Activated CD4-positive, alpha-beta T cell treated with anti-CD3 and anti-CD28 coated beads, Interleukin-2, amount 50 U/mL, for 24 hours (primary cell): ENCODE measurements around the gene SLC12A7.

Source experiments
- DNase-seq, 2 donors: peaks; one replicate each; pipeline ENCODE4 v3.0.0-alpha.2; 2020; ENCODE audit warnings: low read depth in 1 of 2, low spot score in 1 of 2

SLC12A7 gene

DNA sequence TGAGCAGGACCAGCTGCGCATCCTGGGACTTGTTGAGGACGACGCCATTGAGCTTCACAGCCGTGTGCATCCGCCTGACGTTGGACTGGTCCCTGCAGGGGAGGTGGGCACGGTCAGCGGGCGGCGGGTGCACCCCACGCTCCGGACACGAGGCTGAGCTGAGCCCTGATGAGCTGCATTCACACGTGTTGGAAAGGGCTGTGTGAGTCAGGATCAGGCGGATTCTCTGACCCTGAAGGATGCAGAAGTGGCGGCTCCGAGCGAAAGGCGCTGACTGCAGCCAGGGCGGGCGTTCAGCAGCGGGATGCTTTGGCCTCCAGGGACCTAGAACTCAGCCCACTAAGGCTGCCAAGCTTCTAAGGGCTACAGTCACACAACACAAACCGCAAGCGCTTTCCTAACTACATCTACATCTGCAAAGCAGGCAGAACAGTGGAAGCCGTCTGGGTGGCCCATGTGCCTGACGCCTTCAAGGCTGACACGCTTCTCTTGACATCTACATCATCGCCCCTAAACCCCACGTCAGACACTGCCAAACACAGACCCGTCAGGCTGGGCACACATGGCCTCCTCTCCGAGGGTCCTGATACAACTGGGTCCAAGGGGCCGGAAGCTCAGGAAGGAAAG, 58.4 kb downstream of the SLC12A7 start:
- no peak for DNase-seq

GRCh38 chr5:1052641-1053390, 59.0 kb downstream of the SLC12A7 start:
- no peak for DNase-seq

DNA sequence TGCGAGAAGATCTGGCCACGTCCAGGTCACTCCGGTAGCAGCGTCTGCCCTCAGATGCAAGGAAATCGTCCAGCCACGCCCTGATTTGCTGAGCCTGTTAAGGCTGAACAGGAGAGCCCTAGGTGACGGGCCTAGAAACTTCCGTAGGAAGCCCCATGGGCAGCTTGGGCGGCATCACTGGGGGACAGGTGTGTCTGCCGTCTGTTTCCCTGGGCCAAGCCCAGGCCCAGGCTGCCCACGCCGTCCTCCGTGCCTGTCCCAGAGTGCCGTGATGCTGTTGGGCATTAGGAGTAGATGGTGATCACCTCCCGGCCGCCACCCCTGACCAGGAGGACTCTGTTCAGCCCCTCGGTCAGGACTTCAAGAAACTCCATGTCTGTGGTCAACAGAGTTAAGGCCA, 59.8 kb downstream of the SLC12A7 start:
- DNase-seq = no peak

GRCh38 chr5:1051366-1051720, 60.5 kb downstream of the SLC12A7 start:
- DNase-seq = no peak

DNA sequence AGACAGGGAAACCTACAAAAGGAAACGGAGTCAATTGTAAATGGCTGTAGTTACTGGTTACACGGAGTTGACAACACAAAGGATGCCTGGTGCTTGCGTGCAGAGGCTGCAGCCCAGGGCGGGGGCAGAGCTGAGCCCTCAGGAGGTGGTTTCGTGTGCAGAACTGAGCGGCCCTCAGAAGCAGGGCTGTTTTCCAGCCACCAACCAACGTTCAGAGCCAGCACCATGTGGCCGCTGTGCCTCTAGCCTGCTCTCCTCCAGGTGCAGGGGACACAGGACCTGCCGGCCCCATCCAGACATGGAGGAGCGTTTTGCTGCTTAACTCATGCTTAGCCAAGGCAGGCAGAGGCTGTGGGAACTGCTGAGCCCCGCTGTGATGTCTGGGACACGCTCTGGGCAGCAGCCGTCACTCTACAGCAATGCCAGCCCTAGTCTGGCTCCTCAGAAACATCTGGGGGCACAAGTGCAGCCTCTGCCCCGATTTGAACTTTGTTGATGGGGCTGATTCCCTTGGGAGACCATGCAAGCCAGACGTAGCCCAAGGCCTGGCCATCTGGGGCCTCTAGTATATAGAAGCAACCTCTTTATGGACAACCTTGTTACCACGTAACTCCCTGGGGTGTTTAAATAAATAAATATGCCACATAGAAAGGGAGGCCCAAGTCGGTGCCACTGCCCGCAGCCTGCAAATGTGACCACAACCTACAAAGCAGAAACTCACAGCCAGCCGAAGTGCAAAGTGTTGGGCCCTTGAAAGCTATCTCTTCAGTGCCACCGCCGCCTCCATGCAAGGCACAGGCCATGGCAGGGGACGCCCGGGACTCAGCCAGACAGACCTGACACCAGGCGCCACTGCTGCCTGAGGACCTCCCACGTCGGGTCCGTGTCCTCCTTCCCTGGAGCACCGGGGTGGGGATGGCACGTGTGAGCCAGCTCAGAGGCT, 61.2 kb downstream of the SLC12A7 start:
- no peak for DNase-seq

GRCh38 chr5:1048861-1049838, 62.7 kb downstream of the SLC12A7 start:
- no peak for DNase-seq

DNA sequence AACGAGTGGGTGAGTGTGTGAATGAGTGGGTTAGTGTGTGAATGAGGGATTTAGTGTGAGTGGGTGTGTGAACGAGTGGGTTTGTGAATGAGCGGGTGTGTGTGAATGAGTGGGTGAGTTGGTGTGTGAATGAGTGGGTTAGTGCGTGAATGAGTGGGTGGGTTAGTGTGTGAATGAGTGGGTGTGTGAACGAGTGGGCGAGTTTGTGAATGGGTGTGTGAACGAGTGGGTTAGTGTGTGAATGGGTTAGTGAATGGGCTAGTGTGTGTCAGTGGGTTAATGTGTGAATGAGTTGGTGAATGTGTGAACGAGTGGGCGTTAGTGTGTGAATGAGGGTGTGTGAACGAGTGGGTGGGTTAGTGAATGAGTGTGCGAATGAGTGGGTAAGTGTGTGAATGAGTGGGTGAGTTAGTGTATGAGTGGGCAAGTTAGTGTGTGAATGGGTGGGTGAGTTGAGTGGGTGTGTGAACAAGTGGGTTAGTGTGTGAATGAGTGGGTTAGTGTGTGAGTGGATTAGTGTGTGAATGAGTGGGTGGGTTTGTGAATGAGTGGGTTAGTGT, 63.6 kb downstream of the SLC12A7 start:
- DNase-seq = no peak

GRCh38 chr5:1047332-1047965, 64.4 kb downstream of the SLC12A7 start:
- no peak for DNase-seq

GRCh38 chr5:1045960-1046560, 65.8 kb downstream of the SLC12A7 start:
- no peak for DNase-seq

DNA sequence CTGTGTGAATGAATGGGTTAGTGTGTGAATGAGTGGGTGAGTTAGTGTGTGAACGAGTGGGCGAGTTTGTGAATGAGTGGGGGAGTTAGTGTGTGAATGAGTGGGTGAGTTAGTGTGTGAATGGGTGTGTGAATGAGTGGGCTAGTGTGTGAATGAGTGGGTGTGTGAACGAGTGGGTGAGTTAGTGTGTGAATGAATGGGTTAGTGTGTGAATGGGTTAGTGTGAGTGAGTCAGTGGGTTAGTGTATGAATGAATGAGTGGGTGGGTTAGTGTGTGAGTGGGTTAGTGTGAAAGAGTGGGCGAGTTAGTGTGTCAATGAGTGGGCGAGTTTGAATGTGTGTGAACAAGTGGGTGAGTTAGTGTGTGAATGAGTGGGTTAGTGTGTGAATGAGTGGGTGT, 67.7 kb downstream of the SLC12A7 start:
- DNase-seq = no peak

- DNase-seq = no peak
Measured at GRCh38 chr5:1043327-1043726, 68.5 kb downstream of the SLC12A7 start.

- no peak for DNase-seq
Measured at GRCh38 chr5:1042626-1043025, 69.2 kb downstream of the SLC12A7 start.

GRCh38 chr5:1041225-1042143, 70.4 kb downstream of the SLC12A7 start:
- DNase-seq = no peak

- no peak for DNase-seq
Measured at GRCh38 chr5:1040571-1040970, 71.3 kb downstream of the SLC12A7 start.

GRCh38 chr5:1039706-1040260, 72.1 kb downstream of the SLC12A7 start:
- no peak for DNase-seq

GRCh38 chr5:1039210-1039548, 72.7 kb downstream of the SLC12A7 start:
- DNase-seq = no peak

- no peak for DNase-seq
Measured at GRCh38 chr5:1038417-1039209, 73.2 kb downstream of the SLC12A7 start.
